ENCODE results near the gene IL1RAPL1.

IL1RAPL1 gene

DNA sequence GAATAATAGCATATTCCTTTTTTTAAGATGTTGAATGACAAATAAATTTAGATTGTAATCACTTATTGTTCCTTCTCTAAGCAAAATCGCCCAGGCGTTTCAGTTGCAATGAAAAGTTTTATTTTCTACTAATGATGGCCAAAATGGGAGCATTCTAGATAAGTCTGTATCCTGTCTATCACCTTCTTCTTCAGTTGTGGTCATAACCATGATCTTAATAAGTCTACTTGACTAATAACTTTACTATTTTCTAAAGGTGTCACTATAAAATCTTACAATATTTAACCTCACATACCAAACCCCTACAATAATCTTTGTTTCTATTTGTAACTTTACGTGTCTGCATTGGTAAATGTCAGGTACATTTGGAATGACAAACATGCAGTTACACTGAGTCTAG lies 904.4 kb downstream of the IL1RAPL1 start:
- in situ Hi-C loops (cut with HindIII; ENCODE audit: low sequenced_read_pairs), result no loop called here
- no peak for DNase-seq (ENCODE audit: low read depth, low spot score)
- no peak overlapping the region for H3K4me3 ChIP-seq (ENCODE audit: low read depth, low read length)
- TF ChIP-seq, protein P1, sequence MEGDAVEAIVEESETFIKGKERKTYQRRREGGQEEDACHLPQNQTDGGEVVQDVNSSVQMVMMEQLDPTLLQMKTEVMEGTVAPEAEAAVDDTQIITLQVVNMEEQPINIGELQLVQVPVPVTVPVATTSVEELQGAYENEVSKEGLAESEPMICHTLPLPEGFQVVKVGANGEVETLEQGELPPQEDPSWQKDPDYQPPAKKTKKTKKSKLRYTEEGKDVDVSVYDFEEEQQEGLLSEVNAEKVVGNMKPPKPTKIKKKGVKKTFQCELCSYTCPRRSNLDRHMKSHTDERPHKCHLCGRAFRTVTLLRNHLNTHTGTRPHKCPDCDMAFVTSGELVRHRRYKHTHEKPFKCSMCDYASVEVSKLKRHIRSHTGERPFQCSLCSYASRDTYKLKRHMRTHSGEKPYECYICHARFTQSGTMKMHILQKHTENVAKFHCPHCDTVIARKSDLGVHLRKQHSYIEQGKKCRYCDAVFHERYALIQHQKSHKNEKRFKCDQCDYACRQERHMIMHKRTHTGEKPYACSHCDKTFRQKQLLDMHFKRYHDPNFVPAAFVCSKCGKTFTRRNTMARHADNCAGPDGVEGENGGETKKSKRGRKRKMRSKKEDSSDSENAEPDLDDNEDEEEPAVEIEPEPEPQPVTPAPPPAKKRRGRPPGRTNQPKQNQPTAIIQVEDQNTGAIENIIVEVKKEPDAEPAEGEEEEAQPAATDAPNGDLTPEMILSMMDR (IDR thresholded peaks at IDR 0.05; ENCODE audit: low read depth, low read length), result no peak

GRCh38 chrX:29496636-29497180 lies 909.5 kb downstream of the IL1RAPL1 start:
- TF ChIP-seq, protein P1 (IDR thresholded peaks at IDR 0.05; ENCODE audit: low read depth, low read length), result no peak
- H3K4me3 ChIP-seq (ENCODE audit: low read depth, low read length), result no peak overlapping the region
- in situ Hi-C loops (cut with HindIII; ENCODE audit: low sequenced_read_pairs), result no loop called here
- no peak for DNase-seq (ENCODE audit: low read depth, low spot score)

- in situ Hi-C loops (cut with HindIII; ENCODE audit: low sequenced_read_pairs), result no loop called here
- TF ChIP-seq, protein P1 (IDR thresholded peaks at IDR 0.05; ENCODE audit: low read depth, low read length), result no peak
- no peak for DNase-seq (ENCODE audit: low read depth, low spot score)
- H3K4me3 ChIP-seq (ENCODE audit: low read depth, low read length), result no peak overlapping the region
Observed at GRCh38 chrX:29506729-29507128, 919.5 kb downstream of the IL1RAPL1 start.

DNA sequence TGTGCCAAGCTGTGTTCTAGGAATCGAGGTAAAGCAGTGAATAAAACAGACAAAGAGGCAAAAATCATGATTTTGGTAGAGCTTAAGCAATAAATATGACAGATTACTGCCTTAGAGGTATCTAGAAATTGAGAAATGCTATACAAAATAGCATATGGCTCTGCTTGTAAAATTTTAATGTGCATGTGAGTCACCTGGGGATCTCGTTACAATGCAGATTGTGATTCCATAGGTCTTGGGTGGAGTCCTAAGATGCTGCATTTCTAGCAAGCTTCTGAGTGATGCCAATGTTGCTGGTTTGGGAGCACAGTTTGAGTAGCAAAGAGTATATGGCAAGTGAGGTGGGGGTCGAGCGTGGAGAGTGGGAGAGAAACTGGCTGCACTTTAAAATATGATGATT lies 930.9 kb downstream of the IL1RAPL1 start:
- TF ChIP-seq, protein P1 (IDR thresholded peaks at IDR 0.05; ENCODE audit: low read depth, low read length), result no peak
- H3K4me3 ChIP-seq (ENCODE audit: low read depth, low read length), result no peak overlapping the region
- in situ Hi-C loops (cut with HindIII; ENCODE audit: low sequenced_read_pairs), result no loop called here
- no peak for DNase-seq (ENCODE audit: low read depth, low spot score)

DNA sequence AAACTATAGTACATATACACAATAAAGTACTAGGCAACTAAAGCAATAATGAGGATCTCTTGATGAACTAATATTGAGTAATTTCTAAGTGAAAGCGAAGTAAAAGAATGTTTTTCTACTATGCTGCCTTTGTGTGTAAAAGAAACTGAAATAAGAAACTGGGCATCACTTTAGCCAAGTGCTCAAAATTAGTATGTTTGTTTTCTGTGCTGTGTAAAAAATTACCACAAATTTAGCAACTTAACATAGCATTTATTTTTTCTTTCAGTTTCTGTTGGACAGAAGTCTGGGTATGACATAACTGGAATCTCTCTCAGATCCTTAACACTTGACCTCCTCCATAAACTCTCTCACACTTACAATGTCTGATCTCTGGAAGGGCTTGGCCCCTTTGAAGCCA lies 941.0 kb downstream of the IL1RAPL1 start:
- TF ChIP-seq, protein P1 (IDR thresholded peaks at IDR 0.05; ENCODE audit: low read depth, low read length), result no peak
- DNase-seq (ENCODE audit: low read depth, low spot score), result no peak
- in situ Hi-C loops (cut with HindIII; ENCODE audit: low sequenced_read_pairs), result no loop called here
- no peak overlapping the region for H3K4me3 ChIP-seq (ENCODE audit: low read depth, low read length)

DNA sequence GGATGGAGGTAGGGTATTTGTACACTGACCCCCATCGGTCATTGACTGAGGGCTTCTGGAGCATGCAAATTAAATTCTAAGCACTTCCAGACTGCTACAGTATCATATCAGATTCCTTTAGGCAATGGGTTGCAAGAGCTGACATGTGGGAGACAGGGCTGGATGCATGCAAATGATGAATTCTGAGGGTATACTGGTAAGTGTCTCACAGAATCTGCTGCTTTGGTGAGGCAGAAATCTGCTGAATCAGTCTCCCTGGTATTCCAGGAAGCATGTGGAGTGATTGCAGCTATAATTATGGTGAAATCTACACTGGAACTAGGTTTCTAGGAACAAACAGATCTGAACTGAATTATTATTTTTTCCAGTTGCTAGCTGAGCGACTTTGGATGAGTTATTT lies 943.3 kb downstream of the IL1RAPL1 start:
- TF ChIP-seq, protein P1 (IDR thresholded peaks at IDR 0.05; ENCODE audit: low read depth, low read length), result no peak
- no peak overlapping the region for H3K4me3 ChIP-seq (ENCODE audit: low read depth, low read length)
- DNase-seq (ENCODE audit: low read depth, low spot score), result peak; percentile 22
- in situ Hi-C loops (cut with HindIII; ENCODE audit: low sequenced_read_pairs), result no loop called here

DNA sequence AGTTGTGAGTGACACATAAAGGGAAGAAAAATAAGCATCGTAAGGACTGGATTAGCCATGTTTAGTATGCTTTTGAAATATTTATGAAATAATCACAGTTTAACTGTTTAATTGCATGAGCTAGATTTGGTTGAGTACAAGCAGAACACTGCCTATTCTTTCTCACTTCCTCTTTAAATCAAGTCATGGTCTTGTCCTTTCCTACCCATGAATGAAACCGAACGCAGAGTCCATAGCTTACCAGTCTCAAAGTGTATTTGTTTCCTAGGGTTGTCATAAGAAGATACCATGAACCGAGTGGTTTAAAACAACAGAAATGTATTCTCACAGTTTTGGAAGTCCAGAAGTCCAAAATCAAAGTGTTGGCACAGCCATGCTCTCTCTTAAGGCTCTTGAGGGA lies 944.1 kb downstream of the IL1RAPL1 start:
- DNase-seq (ENCODE audit: low read depth, low spot score), result no peak
- in situ Hi-C loops (cut with HindIII; ENCODE audit: low sequenced_read_pairs), result no loop called here
- H3K4me3 ChIP-seq (ENCODE audit: low read depth, low read length), result no peak overlapping the region
- TF ChIP-seq, protein P1 (IDR thresholded peaks at IDR 0.05; ENCODE audit: low read depth, low read length), result no peak
